ENCODE data around the gene DAPL1. TPM values are rescaled to one million over a fixed set of nuclear protein-coding genes. Genes with fewer than 3 reads are reported as not detected.

Gene DAPL1
- polyA plus RNA-seq, 1 of the 3 experiments (the other 2 are of a cell fraction), result not detected

- no peaks in the 10 kb centered on the region for H4K20me1 ChIP-seq (ENCODE audit: insufficient read depth)
- peaks cover 0 to 1% of the 10 kb centered on the region in 2 experiments; a peak in 2 of 4 replicates for H3K4me1 ChIP-seq (ENCODE audit: control insufficient read depth in 1 of 2, insufficient read depth in 2 of 2, low read depth in 1 of 2, low read length in 1 of 2)
- CTCF ChIA-PET, result no interaction called here
- H3K27ac ChIP-seq (ENCODE audit: low read depth in 2 of 2, low read length in 1 of 2), result no peak overlapping the region
- H3K9me2 ChIP-seq, result no peaks in the 10 kb centered on the region
- H3K4me3 ChIP-seq (ENCODE audit: low read depth in 2 of 2, low read length in 1 of 2), result no peak overlapping the region
- no peak for TF ChIP-seq GABPA (IDR thresholded peaks at IDR 0.05; ENCODE audit: low read depth)
- no peak for TF ChIP-seq GATA2 (CRISPR knock-in tag; IDR thresholded peaks at IDR 0.05)
- TF ChIP-seq NFIC (IDR thresholded peaks at IDR 0.05; ENCODE audit: borderline replicate concordance), result no peak
- TF ChIP-seq POLR2AphosphoS5 (IDR thresholded peaks at IDR 0.05; ENCODE audit: low read depth, low read length), result no peak
- no peak for TF ChIP-seq SIN3A (IDR thresholded peaks at IDR 0.05; ENCODE audit: borderline replicate concordance, low read depth, low read length)
- no peak for TF ChIP-seq FOXM1 (IDR thresholded peaks at IDR 0.05; ENCODE audit: low read depth)
- no peak for TF ChIP-seq MAX (IDR thresholded peaks at IDR 0.05; ENCODE audit: low read depth)
- no peak for TF ChIP-seq USF2 (IDR thresholded peaks at IDR 0.05; ENCODE audit: borderline replicate concordance, low read depth, low read length)
- no peak for TF ChIP-seq JUND (IDR thresholded peaks at IDR 0.05)
- TF ChIP-seq EZH2phosphoT487 (IDR thresholded peaks at IDR 0.05; ENCODE audit: borderline replicate concordance, low read depth), result no peak
- no peak for TF ChIP-seq RAD21 (IDR thresholded peaks at IDR 0.05; ENCODE audit: low read length)
- TF ChIP-seq FOXJ3 (CRISPR knock-in tag; IDR thresholded peaks at IDR 0.05), result no peak
- TF ChIP-seq SMC3 (IDR thresholded peaks at IDR 0.05; ENCODE audit: low read depth, low read length), result no peak
- no peak for TF ChIP-seq TAF1 (IDR thresholded peaks at IDR 0.05; ENCODE audit: borderline replicate concordance, low read depth, low read length)
- H3K4me2 ChIP-seq, result no peak overlapping the region
- H2AFZ ChIP-seq (ENCODE audit: low read depth), result no peak overlapping the region
- H3K79me2 ChIP-seq (ENCODE audit: insufficient read depth), result no peaks in the 10 kb centered on the region
- no peak for DNase-seq
- H3K9ac ChIP-seq, result no peak overlapping the region
- no peaks in the 10 kb centered on the region for H3F3A ChIP-seq (replicated peaks; ENCODE audit: insufficient read depth)
- 47% methylated on average over 3 of the region's 3 CpGs for WGBS (ENCODE audit: low lambda C conversion rate)
- no peaks in the 10 kb centered on the region for H3K36me3 ChIP-seq (replicated peaks in 1 of 2; ENCODE audit: control insufficient read depth in 1 of 2, insufficient read depth in 2 of 2, low read length in 1 of 2)
- no peaks in the 10 kb centered on the region for H3K9me3 ChIP-seq
- peaks cover 8% of the 10 kb centered on the region; the same call in 1 of the 2 replicates for H3K27me3 ChIP-seq (ENCODE audit: insufficient read depth)
- POLR2A ChIA-PET, result no interaction called here
These were observed 13.3 kb downstream of the DAPL1 start for GRCh38 chr2:158808426-158808825.

- ChIA-PET CTCF (interaction anchor here (1.0 kb wide), 1 partner anchor 9 kb away, joined by 3 read pairs; no protein-coding TSS in a partner anchor), POLR2A (no interaction called here)
- Histone ChIP-seq H3K4me1 (ENCODE audit: control insufficient read depth in 1 of 2, insufficient read depth in 2 of 2, low read depth in 1 of 2, low read length in 1 of 2) (no peaks in the 10 kb centered on the region), H3K27me3 (ENCODE audit: insufficient read depth) (peaks cover 8% of the 10 kb centered on the region; the same call in 1 of the 2 replicates), H3K4me2 (no peak overlapping the region), H3K9ac (no peak overlapping the region), H3K4me3 (ENCODE audit: low read depth in 2 of 2, low read length in 1 of 2) (no peak overlapping the region), H2AFZ (ENCODE audit: low read depth) (no peak overlapping the region), H4K20me1 (ENCODE audit: insufficient read depth) (no peaks in the 10 kb centered on the region), H3K79me2 (ENCODE audit: insufficient read depth) (no peaks in the 10 kb centered on the region), H3F3A (replicated peaks; ENCODE audit: insufficient read depth) (no peaks in the 10 kb centered on the region), H3K9me2 (no peaks in the 10 kb centered on the region), H3K36me3 (replicated peaks in 1 of 2; ENCODE audit: control insufficient read depth in 1 of 2, insufficient read depth in 2 of 2, low read length in 1 of 2) (no peaks in the 10 kb centered on the region), H3K9me3 (no peaks in the 10 kb centered on the region), H3K27ac (ENCODE audit: low read depth in 2 of 2, low read length in 1 of 2) (no peak overlapping the region)
- 35% methylated on average over 4 of the region's 4 CpGs for WGBS (ENCODE audit: low lambda C conversion rate)
- no peak for TF ChIP-seq NRF1 (IDR thresholded peaks at IDR 0.05; ENCODE audit: low read depth, low read length)
- TF ChIP-seq TEAD4 (IDR thresholded peaks at IDR 0.05; ENCODE audit: borderline replicate concordance, insufficient read depth), result no peak
- TF ChIP-seq EP300 (IDR thresholded peaks at IDR 0.05; ENCODE audit: borderline replicate concordance in 1 of 2, low read depth in 1 of 2, low read length in 1 of 2), result no peak
- TF ChIP-seq POLR2AphosphoS5 (IDR thresholded peaks at IDR 0.05; ENCODE audit: low read depth, low read length), result no peak
- no peak for TF ChIP-seq YY1 (IDR thresholded peaks at IDR 0.05; ENCODE audit: low read depth)
- TF ChIP-seq FOSL2 (IDR thresholded peaks at IDR 0.05; ENCODE audit: borderline replicate concordance, low read depth), result no peak
- no peak for TF ChIP-seq SIN3A (IDR thresholded peaks at IDR 0.05; ENCODE audit: borderline replicate concordance, low read depth, low read length)
- no peak for TF ChIP-seq TCF12 (IDR thresholded peaks at IDR 0.05)
- no peak for TF ChIP-seq FOXM1 (IDR thresholded peaks at IDR 0.05; ENCODE audit: low read depth)
- TF ChIP-seq ZBTB33 (IDR thresholded peaks at IDR 0.05; ENCODE audit: borderline replicate concordance, low read depth), result no peak
- DNase-seq, result no peak
These were observed 14.7 kb downstream of the DAPL1 start for GRCh38 chr2:158809816-158810215.
